ENCODE results near the gene UQCRC1.

- TF ChIP-seq POLR2A (IDR thresholded peaks at IDR 0.05) (no peak), EP300 (IDR thresholded peaks at IDR 0.05) (no peak), CTCF (IDR thresholded peaks at IDR 0.05) (no peak)
Measured at GRCh38 chr3:48624767-48625166, 15.3 kb upstream of the UQCRC1 start.
